ENCODE data around the gene ZNF30. TPM values are rescaled to one million over a fixed set of nuclear protein-coding genes. Genes with fewer than 3 reads are reported as not detected.

ZNF30 gene
- polyA plus RNA-seq, 3 donors from 2014 or later = 3.7 to 6.2 (median 4.7) TPM

GRCh38 chr19:34932494-34932893 lies 5.8 kb downstream of the ZNF30 start:
- no peak for DNase-seq
- Mint-ChIP-seq H3K4me1 (peaks cover 8 to 14% of the 10 kb centered on the region in 2 donors), H3K36me3 (peaks cover 32 to 42% (median 38%) of the 10 kb centered on the region in 3 donors), H3K27ac (no peak overlapping the region), H3K4me3 (no peak overlapping the region), H3K9me3 (peaks cover 0 to 2% (median 0%) of the 10 kb centered on the region in 6 donors), H3K27me3 (ENCODE audit: low read depth in 3 of 3) (peaks cover 0 to 1% (median 0%) of the 10 kb centered on the region in 3 donors)

GRCh38 chr19:34936184-34936583 lies 9.5 kb downstream of the ZNF30 start:
- Mint-ChIP-seq H3K4me3 (no peak overlapping the region), H3K9me3 (peaks cover 0 to 8% (median 6%) of the 10 kb centered on the region in 6 donors)

GRCh38 chr19:34938886-34939285 lies 12.2 kb downstream of the ZNF30 start:
- Mint-ChIP-seq H3K36me3 (peaks cover 52 to 68% (median 68%) of the 10 kb centered on the region in 3 donors), H3K9me3 (peaks cover 8 to 35% (median 30%) of the 10 kb centered on the region in 6 donors)

More at GRCh38 chr19:34936184-34936583, 9.5 kb downstream of the ZNF30 start:
- peaks cover 0 to 1% (median 0%) of the 10 kb centered on the region in 3 donors for H3K27me3 Mint-ChIP-seq (ENCODE audit: low read depth in 3 of 3)
- no peak for DNase-seq
- no peak overlapping the region for H3K27ac Mint-ChIP-seq
- H3K4me1 Mint-ChIP-seq = no peaks in the 10 kb centered on the region
- peaks cover 42 to 59% (median 54%) of the 10 kb centered on the region in 3 donors for H3K36me3 Mint-ChIP-seq

DNA sequence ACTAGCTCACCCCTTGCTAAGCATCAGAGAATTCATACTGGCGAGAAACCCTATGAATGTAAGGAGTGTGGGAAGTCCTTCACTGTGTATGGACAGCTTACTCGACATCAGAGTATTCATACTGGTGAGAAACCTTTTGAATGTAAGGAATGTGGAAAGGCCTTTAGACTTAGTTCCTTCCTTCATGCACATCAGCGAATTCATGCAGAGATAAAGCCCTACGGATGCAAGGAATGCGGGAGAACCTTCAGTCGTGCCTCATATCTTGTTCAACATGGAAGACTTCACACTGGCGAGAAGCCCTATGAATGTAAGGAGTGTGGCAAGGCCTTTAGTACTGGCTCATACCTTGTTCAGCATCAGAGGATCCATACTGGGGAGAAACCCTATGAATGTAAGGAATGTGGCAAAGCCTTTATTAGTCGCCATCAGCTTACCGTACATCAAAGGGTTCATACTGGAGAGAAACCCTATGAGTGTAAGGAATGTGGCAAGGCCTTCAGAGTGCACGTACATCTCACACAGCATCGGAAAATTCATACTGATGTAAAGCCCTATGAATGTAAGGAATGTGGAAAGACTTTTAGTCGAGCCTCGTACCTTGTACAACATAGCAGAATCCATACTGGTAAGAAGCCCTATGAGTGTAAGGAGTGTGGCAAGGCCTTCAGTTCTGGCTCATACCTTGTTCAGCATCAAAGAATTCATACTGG lies 17.3 kb downstream of the ZNF30 start:
- Mint-ChIP-seq H3K27me3 (ENCODE audit: low read depth in 3 of 3) (no peaks in the 10 kb centered on the region), H3K4me3 (no peak overlapping the region), H3K9me3 (peaks cover 14 to 74% (median 58%) of the 10 kb centered on the region in 6 donors), H3K36me3 (peaks cover 52 to 77% (median 60%) of the 10 kb centered on the region in 3 donors), H3K27ac (no peak overlapping the region), H3K4me1 (no peaks in the 10 kb centered on the region)
- DNase-seq = no peak

More at GRCh38 chr19:34938886-34939285, 12.2 kb downstream of the ZNF30 start:
- DNase-seq = no peak
- no peak overlapping the region for H3K4me3 Mint-ChIP-seq
- peaks cover 0 to 1% (median 0%) of the 10 kb centered on the region in 3 donors for H3K27me3 Mint-ChIP-seq (ENCODE audit: low read depth in 3 of 3)
- no peaks in the 10 kb centered on the region for H3K4me1 Mint-ChIP-seq
- H3K27ac Mint-ChIP-seq = no peak overlapping the region

GRCh38 chr19:34953092-34953491 lies 26.4 kb downstream of the ZNF30 start:
- Mint-ChIP-seq H3K9me3 (peaks cover 41 to 92% (median 84%) of the 10 kb centered on the region in 6 donors), H3K27ac (no peak overlapping the region), H3K36me3 (peaks cover 70 to 78% (median 76%) of the 10 kb centered on the region in 3 donors)

GRCh38 chr19:34957830-34958751 lies 31.4 kb downstream of the ZNF30 start:
- Mint-ChIP-seq H3K27ac (no peak overlapping the region), H3K9me3 (peaks cover 70 to 95% (median 93%) of the 10 kb centered on the region in 6 donors), H3K4me1 (peaks cover 25 to 34% of the 10 kb centered on the region in 2 donors), H3K27me3 (ENCODE audit: low read depth in 3 of 3) (peaks cover 2 to 11% (median 2%) of the 10 kb centered on the region in 3 donors), H3K4me3 (no peak overlapping the region), H3K36me3 (peaks cover 83 to 89% (median 86%) of the 10 kb centered on the region in 3 donors)
- DNase-seq = no peak

More at GRCh38 chr19:34953092-34953491, 26.4 kb downstream of the ZNF30 start:
- no peak for DNase-seq
- Mint-ChIP-seq H3K4me3 (no peak overlapping the region), H3K4me1 (peaks cover 2 to 7% of the 10 kb centered on the region in 2 donors), H3K27me3 (ENCODE audit: low read depth in 3 of 3) (peaks cover 0 to 6% (median 5%) of the 10 kb centered on the region in 3 donors)

- Mint-ChIP-seq H3K4me3 (no peak overlapping the region), H3K27ac (no peak overlapping the region), H3K4me1 (peaks cover 28 to 38% of the 10 kb centered on the region in 2 donors), H3K9me3 (peaks cover 61 to 88% (median 85%) of the 10 kb centered on the region in 6 donors), H3K36me3 (peaks cover 75 to 81% (median 78%) of the 10 kb centered on the region in 3 donors), H3K27me3 (ENCODE audit: low read depth in 3 of 3) (peaks cover 2 to 12% (median 5%) of the 10 kb centered on the region in 3 donors)
- DNase-seq = no peak
These were observed 32.3 kb downstream of the ZNF30 start for GRCh38 chr19:34959021-34959420.

- Mint-ChIP-seq H3K27ac (peak overlapping the region in 2 of 6 donors; percentile 18 to 79), H3K4me3 (peak overlapping the region; percentile 28 to 69 (median 47)), H3K36me3 (peaks cover 70 to 76% (median 72%) of the 10 kb centered on the region in 3 donors), H3K27me3 (ENCODE audit: low read depth in 3 of 3) (peaks cover 2 to 8% (median 5%) of the 10 kb centered on the region in 3 donors), H3K4me1 (peaks cover 31 to 38% of the 10 kb centered on the region in 2 donors), H3K9me3 (peaks cover 60 to 80% (median 77%) of the 10 kb centered on the region in 6 donors)
- no peak for DNase-seq
These were observed 33.6 kb downstream of the ZNF30 start for GRCh38 chr19:34960103-34960805.

- Mint-ChIP-seq H3K4me1 (peaks cover 31 to 38% of the 10 kb centered on the region in 2 donors), H3K36me3 (peaks cover 64 to 68% (median 68%) of the 10 kb centered on the region in 3 donors), H3K27me3 (ENCODE audit: low read depth in 3 of 3) (peaks cover 2 to 8% (median 5%) of the 10 kb centered on the region in 3 donors), H3K4me3 (peak overlapping the region in 4 of 5 donors; percentile 50 to 98 (median 97)), H3K9me3 (peaks cover 53 to 76% (median 69%) of the 10 kb centered on the region in 6 donors), H3K27ac (peak overlapping the region in 5 of 6 donors; percentile 34 to 93 (median 90))
- no peak for DNase-seq
These were observed 34.4 kb downstream of the ZNF30 start for GRCh38 chr19:34960940-34961679.

DNA sequence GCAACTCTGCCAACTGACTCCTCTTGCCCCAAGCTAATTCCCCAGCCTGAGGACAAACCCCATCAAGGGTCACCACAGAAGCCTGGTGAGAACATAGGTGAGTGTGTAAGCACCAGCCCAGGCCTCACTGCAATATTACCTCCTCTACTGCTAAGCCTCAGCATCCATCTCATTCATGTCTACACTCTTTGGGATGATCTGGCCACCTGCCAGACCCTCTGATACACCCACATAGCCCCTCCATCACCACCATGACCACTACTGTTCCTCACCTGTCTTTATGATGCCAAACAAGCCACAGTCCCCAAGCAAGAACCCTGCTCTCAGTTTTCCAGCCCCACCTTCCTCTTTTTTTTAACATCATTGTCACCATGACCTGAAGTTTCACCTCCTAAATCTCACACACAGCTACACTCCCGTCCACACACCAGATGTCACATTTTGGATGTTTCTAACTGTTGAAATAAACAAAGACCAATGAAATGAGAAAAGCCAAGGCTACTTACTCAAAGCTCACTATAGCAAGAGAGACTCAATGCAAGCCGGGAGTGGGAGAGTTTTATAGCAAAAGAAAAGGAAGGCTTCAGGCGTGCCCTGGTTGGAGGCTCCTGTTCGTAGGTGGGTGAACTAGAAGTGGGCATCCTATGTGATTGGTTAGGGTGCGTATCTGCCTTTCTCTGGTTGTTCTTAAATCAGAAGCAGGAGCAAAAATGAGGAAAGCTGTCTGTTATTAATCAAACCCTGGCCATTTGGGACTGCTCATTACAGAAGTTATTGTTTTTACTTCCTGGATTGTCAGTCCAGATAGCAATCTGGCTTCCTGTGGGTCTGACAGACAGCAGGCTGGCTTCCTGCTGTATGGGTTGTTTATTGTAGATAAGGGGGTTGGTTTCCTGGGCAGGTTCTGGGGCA lies 35.3 kb downstream of the ZNF30 start:
- peaks cover 2 to 8% (median 5%) of the 10 kb centered on the region in 3 donors for H3K27me3 Mint-ChIP-seq (ENCODE audit: low read depth in 3 of 3)
- peak; percentile 30 to 41 (median 40) for DNase-seq
- peaks cover 31 to 38% of the 10 kb centered on the region in 2 donors for H3K4me1 Mint-ChIP-seq
- H3K27ac Mint-ChIP-seq = peak overlapping the region; percentile 88 to 95 (median 92)
- peak overlapping the region; percentile 90 to 98 (median 97) for H3K4me3 Mint-ChIP-seq
- peaks cover 45 to 67% (median 60%) of the 10 kb centered on the region in 6 donors for H3K9me3 Mint-ChIP-seq
- peaks cover 55 to 60% (median 59%) of the 10 kb centered on the region in 3 donors for H3K36me3 Mint-ChIP-seq

GRCh38 chr19:34962687-34963572 lies 36.2 kb downstream of the ZNF30 start:
- peak overlapping the region; percentile 88 to 95 (median 92) for H3K27ac Mint-ChIP-seq
- H3K36me3 Mint-ChIP-seq = peaks cover 50 to 53% (median 53%) of the 10 kb centered on the region in 3 donors
- H3K27me3 Mint-ChIP-seq (ENCODE audit: low read depth in 3 of 3) = peaks cover 2 to 8% (median 5%) of the 10 kb centered on the region in 3 donors
- H3K4me3 Mint-ChIP-seq = peak overlapping the region; percentile 90 to 98 (median 97)
- H3K9me3 Mint-ChIP-seq = peaks cover 42 to 59% (median 53%) of the 10 kb centered on the region in 6 donors
- peaks cover 31 to 38% of the 10 kb centered on the region in 2 donors for H3K4me1 Mint-ChIP-seq
- DNase-seq = no peak
